ENCODE measurements around the gene MMP26.

- no peak for TF ChIP-seq CTCF (IDR thresholded peaks at IDR 0.05)
- no peak for TF ChIP-seq EZH2 (IDR thresholded peaks at IDR 0.05)
- no peak for TF ChIP-seq EZH2phosphoT487 (IDR thresholded peaks at IDR 0.05)
These were observed 9.1 kb upstream of the MMP26 start for GRCh38 chr11:4695442-4695841.

Measured in neural progenitor cell (in vitro differentiated cells).